Neural progenitor cell (in vitro differentiated cells): ENCODE data around the gene TMEM234. TPM values are rescaled to one million over a fixed set of nuclear protein-coding genes. Genes with fewer than 3 reads are reported as not detected.
A peak's percentile ranks its signal among the peaks of the same experiment; 100 is the strongest.

Experiments used
- DNase-seq: peaks from one replicate; pipeline ENCODE4 v3.0.0-alpha.2; 2016; ENCODE audit warnings: low spot score
- H2AFZ ChIP-seq: fragments of 200-600 bp; sonication (generic); replicated peaks from 2 replicates; pipeline ENCODE4 v1.6.1; 2016; ENCODE audit warnings: antibody characterized with exemption
- H3F3A ChIP-seq: fragments of 200-600 bp; sonication (generic); 2 replicates; pipeline ENCODE4 v1.6.1; 2016; ENCODE audit warnings: antibody characterized with exemption, low read depth
- H3K27ac ChIP-seq: fragments of 200-600 bp; sonication (generic); 2 replicates; pipeline ENCODE4 v1.5.1; 2016; ENCODE audit warnings: mild to moderate bottlenecking
- H3K27me3 ChIP-seq: fragments of 200-600 bp; sonication (generic); 2 replicates; pipeline ENCODE4 v1.6.1; 2016; ENCODE audit warnings: mild to moderate bottlenecking, moderate library complexity
- H3K36me3 ChIP-seq: fragments of 200-600 bp; sonication (generic); 2 replicates; pipeline ENCODE4 v1.5.1; 2016
- H3K4me1 ChIP-seq: fragments of 200-600 bp; sonication (generic); 2 replicates; pipeline ENCODE4 v1.6.1; 2016; ENCODE audit warnings: mixed run types
- H3K4me2 ChIP-seq: fragments of 200-600 bp; sonication (generic); 2 replicates; pipeline ENCODE4 v1.6.1; 2016
- H3K4me3 ChIP-seq: fragments of 200-600 bp; sonication (generic); 2 replicates; pipeline ENCODE4 v1.5.1; 2016
- H3K79me2 ChIP-seq: fragments of 200-600 bp; sonication (generic); 2 replicates; pipeline ENCODE4 v1.6.1; 2016; ENCODE audit warnings: low read depth
- H3K9ac ChIP-seq: fragments of 200-600 bp; sonication (generic); 2 replicates; pipeline ENCODE4 v1.6.1; 2016
- H3K9me3 ChIP-seq: fragments of 200-600 bp; sonication (generic); 2 replicates; pipeline ENCODE4 v1.5.1; 2016; ENCODE audit warnings: low read depth
- H4K20me1 ChIP-seq: fragments of 200-600 bp; sonication (generic); 2 replicates; pipeline ENCODE4 v1.6.1; 2016; ENCODE audit warnings: low read depth
- H3K27ac Mint-ChIP-seq: 3 replicates; pipeline ENCODE4 v1.8.0; 2021; ENCODE audit warnings: mixed read lengths
- H3K27me3 Mint-ChIP-seq: 2 replicates; pipeline ENCODE4 v1.8.0; 2022; ENCODE audit warnings: low read depth, mild to moderate bottlenecking, inconsistent platforms, moderate library complexity, mixed read lengths; ENCODE audit not compliant: insufficient read depth
- H3K36me3 Mint-ChIP-seq: 3 replicates; pipeline ENCODE4 v1.8.0; 2021; ENCODE audit warnings: mixed read lengths
- H3K4me1 Mint-ChIP-seq: 3 replicates; pipeline ENCODE4 v1.8.0; 2021; ENCODE audit warnings: mixed read lengths
- H3K4me3 Mint-ChIP-seq: 3 replicates; pipeline ENCODE4 v1.8.0; 2021; ENCODE audit warnings: mild to moderate bottlenecking, moderate library complexity, mixed read lengths
- H3K9me3 Mint-ChIP-seq: 3 replicates; pipeline ENCODE4 v1.8.0; 2020; ENCODE audit warnings: mixed read lengths
- CTCF ChIP-seq: fragments of 200-600 bp; sonication (generic); IDR thresholded peaks from 2 replicates; pipeline ENCODE4 v1.5.1; 2017; ENCODE audit warnings: antibody characterized with exemption, mild to moderate bottlenecking
- EZH2 ChIP-seq: fragments of 200-600 bp; sonication (generic); IDR thresholded peaks from 2 replicates; pipeline ENCODE4 v1.6.1; 2017; ENCODE audit warnings: antibody characterized with exemption, mild to moderate bottlenecking, moderate library complexity
- EZH2phosphoT487 ChIP-seq: fragments of 200-600 bp; sonication (generic); IDR thresholded peaks from 2 replicates; pipeline ENCODE4 v1.6.1; 2017; ENCODE audit warnings: antibody characterized with exemption
- total RNA-seq: library from RNA; depleted of rRNA; stranded (reverse); fragments of >200 nt; gene quantifications from 2 replicates; pipeline ENCODE4 v1.2.3, GENCODE V29; 2015; ENCODE audit warnings: low replicate concordance

The TMEM234 gene
- total RNA-seq, 1 donor from 2014 or later = 6.0 TPM

- no peak for DNase-seq
- H3K4me2 ChIP-seq = peak overlapping the region; percentile 94
- peaks cover 34% of the 10 kb centered on the region for H3F3A ChIP-seq
- peak overlapping the region; percentile 22 for H3K9ac ChIP-seq
- no peaks in the 10 kb centered on the region for H4K20me1 ChIP-seq
- H3K27ac ChIP-seq = no peak overlapping the region
- peak overlapping the region; percentile 83 for H3K4me3 ChIP-seq
- TF ChIP-seq EZH2 = no peak
- TF ChIP-seq EZH2phosphoT487 = no peak
- H3K27me3 ChIP-seq = peaks cover 11% of the 10 kb centered on the region
- Mint-ChIP-seq H3K36me3 (peaks cover 9% of the 10 kb centered on the region), H3K4me3 (peak overlapping the region; percentile 92), H3K27me3 (peaks cover 6% of the 10 kb centered on the region), H3K27ac (no peak overlapping the region), H3K4me1 (peaks cover 33% of the 10 kb centered on the region), H3K9me3 (no peaks in the 10 kb centered on the region)
- H3K79me2 ChIP-seq = no peaks in the 10 kb centered on the region
- H3K36me3 ChIP-seq = no peaks in the 10 kb centered on the region
- peak overlapping the region; percentile 86 for H2AFZ ChIP-seq
- H3K9me3 ChIP-seq = no peaks in the 10 kb centered on the region
- peaks cover 12% of the 10 kb centered on the region for H3K4me1 ChIP-seq
Observed at GRCh38 chr1:32204943-32205361, 17.2 kb downstream of the TMEM234 start.

- Histone ChIP-seq H3K9me3 (no peaks in the 10 kb centered on the region), H3K9ac (no peak overlapping the region), H3K4me3 (peak overlapping the region; percentile 68), H3K27me3 (peaks cover 11% of the 10 kb centered on the region), H2AFZ (no peak overlapping the region), H3K4me1 (peaks cover 27% of the 10 kb centered on the region), H3K4me2 (peak overlapping the region; percentile 80), H3F3A (peaks cover 58% of the 10 kb centered on the region), H3K36me3 (no peaks in the 10 kb centered on the region), H3K79me2 (no peaks in the 10 kb centered on the region), H3K27ac (no peak overlapping the region), H4K20me1 (peaks cover 9% of the 10 kb centered on the region)
- peaks cover 6% of the 10 kb centered on the region for H3K27me3 Mint-ChIP-seq
- peak; percentile 81 for DNase-seq
- no peaks in the 10 kb centered on the region for H3K9me3 Mint-ChIP-seq
- TF ChIP-seq CTCF (peak; percentile 42), EZH2phosphoT487 (no peak), EZH2 (no peak)
- H3K4me3 Mint-ChIP-seq = peak overlapping the region; percentile 84
- H3K36me3 Mint-ChIP-seq = peaks cover 9% of the 10 kb centered on the region
- H3K27ac Mint-ChIP-seq = no peak overlapping the region
- peaks cover 42% of the 10 kb centered on the region for H3K4me1 Mint-ChIP-seq
Observed at GRCh38 chr1:32201011-32201855, 20.9 kb downstream of the TMEM234 start.

GRCh38 chr1:32200226-32201010, 21.7 kb downstream of the TMEM234 start, which contains the start of gene CCDC28B:
Gene CCDC28B (plus strand): TSS chr1:32200595. CDS start chr1:32201936, 1,341 bp downstream.
- Histone ChIP-seq H2AFZ (peak within 1 kb of the TSS; percentile 92), H3K4me1 (peaks cover 25% of the 10 kb centered on the region), H3K4me3 (peak within 1 kb of the TSS; percentile 68), H3K79me2 (no peaks in the 10 kb centered on the region), H3K9me3 (no peaks in the 10 kb centered on the region), H3F3A (peaks cover 60% of the 10 kb centered on the region), H3K27ac (peak within 1 kb of the TSS; percentile 38), H3K36me3 (no peaks in the 10 kb centered on the region), H3K27me3 (peaks cover 11% of the 10 kb centered on the region), H4K20me1 (peaks cover 9% of the 10 kb centered on the region), H3K4me2 (peak within 1 kb of the TSS; percentile 80), H3K9ac (no peak within 1 kb of the TSS)
- Mint-ChIP-seq H3K4me1 (peaks cover 39% of the 10 kb centered on the region), H3K4me3 (peak within 1 kb of the TSS; percentile 84), H3K27ac (peak within 1 kb of the TSS; percentile 80), H3K9me3 (no peaks in the 10 kb centered on the region), H3K27me3 (peaks cover 3% of the 10 kb centered on the region), H3K36me3 (peaks cover 10% of the 10 kb centered on the region)
- TF ChIP-seq CTCF (no peak), EZH2phosphoT487 (no peak), EZH2 (no peak)
- DNase-seq = peak; percentile 81
